ENCODE measurements around the gene CHSY1. TPM values are rescaled to one million over a fixed set of nuclear protein-coding genes. Genes with fewer than 3 reads are reported as not detected.

CHSY1 gene
- total and polyA plus RNA-seq, 3 donors from 2014 or later, result 20.0 to 36.1 (median 31.1) TPM

DNA sequence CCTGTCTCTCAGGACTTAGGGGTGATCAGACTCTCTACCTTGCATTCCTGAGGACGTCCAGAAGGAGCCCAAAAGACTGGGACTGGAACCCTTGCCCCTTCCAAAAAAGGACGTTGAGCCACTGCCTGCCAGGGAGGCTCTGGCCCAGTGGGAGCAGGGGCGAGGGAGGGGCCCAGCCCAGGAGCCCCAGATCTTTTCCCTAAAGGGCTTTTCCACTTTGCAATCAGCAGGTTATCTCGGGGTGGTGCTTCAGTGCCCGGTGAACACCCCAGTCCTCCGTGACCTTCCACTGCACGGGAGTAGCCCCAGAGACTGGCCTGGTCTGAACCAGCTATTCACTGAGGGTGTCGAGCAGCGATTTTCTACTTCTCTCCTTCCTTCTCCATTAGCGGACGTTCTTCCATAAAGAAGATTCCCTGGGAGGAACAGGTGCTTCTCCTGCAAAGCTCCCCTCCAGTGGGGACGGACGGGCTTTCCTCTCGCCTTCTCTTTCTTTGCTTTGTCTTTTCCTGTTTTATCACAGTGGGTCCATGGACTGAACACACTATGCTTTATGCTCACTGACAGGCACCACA, 113.7 kb downstream of the CHSY1 start:
- peaks cover 3% of the 10 kb centered on the region for H3K4me1 ChIP-seq
- H3K9me3 ChIP-seq, result no peaks in the 10 kb centered on the region
- H3K36me3 ChIP-seq (ENCODE audit: low read depth, missing control alignments), result no peaks in the 10 kb centered on the region
- H3K27me3 ChIP-seq, result no peaks in the 10 kb centered on the region
- no peak overlapping the region for H3K27ac ChIP-seq
- TF ChIP-seq, protein P1, sequence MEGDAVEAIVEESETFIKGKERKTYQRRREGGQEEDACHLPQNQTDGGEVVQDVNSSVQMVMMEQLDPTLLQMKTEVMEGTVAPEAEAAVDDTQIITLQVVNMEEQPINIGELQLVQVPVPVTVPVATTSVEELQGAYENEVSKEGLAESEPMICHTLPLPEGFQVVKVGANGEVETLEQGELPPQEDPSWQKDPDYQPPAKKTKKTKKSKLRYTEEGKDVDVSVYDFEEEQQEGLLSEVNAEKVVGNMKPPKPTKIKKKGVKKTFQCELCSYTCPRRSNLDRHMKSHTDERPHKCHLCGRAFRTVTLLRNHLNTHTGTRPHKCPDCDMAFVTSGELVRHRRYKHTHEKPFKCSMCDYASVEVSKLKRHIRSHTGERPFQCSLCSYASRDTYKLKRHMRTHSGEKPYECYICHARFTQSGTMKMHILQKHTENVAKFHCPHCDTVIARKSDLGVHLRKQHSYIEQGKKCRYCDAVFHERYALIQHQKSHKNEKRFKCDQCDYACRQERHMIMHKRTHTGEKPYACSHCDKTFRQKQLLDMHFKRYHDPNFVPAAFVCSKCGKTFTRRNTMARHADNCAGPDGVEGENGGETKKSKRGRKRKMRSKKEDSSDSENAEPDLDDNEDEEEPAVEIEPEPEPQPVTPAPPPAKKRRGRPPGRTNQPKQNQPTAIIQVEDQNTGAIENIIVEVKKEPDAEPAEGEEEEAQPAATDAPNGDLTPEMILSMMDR (IDR thresholded peaks at IDR 0.05), result no peak
- TF ChIP-seq POLR2A (IDR thresholded peaks at IDR 0.05), result no peak
- 86 to 87% methylated on average over 14 of the region's 14 CpGs for WGBS, 2 donors
- intact Hi-C loops (cut with DNase I; ENCODE audit: low total_unique reads), result no loop called here
- no peak overlapping the region for H3K4me3 ChIP-seq
- DNase-seq, result no peak

- 81 to 96% methylated on average over 13 to 16 of the region's 16 CpGs for WGBS, 2 donors
- TF ChIP-seq POLR2A (IDR thresholded peaks at IDR 0.05), result no peak
- TF ChIP-seq, protein P1 (IDR thresholded peaks at IDR 0.05), result no peak
- no peaks in the 10 kb centered on the region for H3K27me3 ChIP-seq
- H3K9me3 ChIP-seq, result no peaks in the 10 kb centered on the region
- peaks cover 3% of the 10 kb centered on the region for H3K4me1 ChIP-seq
- no peak overlapping the region for H3K27ac ChIP-seq
- intact Hi-C loops (cut with DNase I; ENCODE audit: low total_unique reads), result no loop called here
- no peaks in the 10 kb centered on the region for H3K36me3 ChIP-seq (ENCODE audit: low read depth, missing control alignments)
- no peak overlapping the region for H3K4me3 ChIP-seq
- DNase-seq, result no peak
These were observed 114.4 kb downstream of the CHSY1 start for GRCh38 chr15:101137312-101137940.

DNA sequence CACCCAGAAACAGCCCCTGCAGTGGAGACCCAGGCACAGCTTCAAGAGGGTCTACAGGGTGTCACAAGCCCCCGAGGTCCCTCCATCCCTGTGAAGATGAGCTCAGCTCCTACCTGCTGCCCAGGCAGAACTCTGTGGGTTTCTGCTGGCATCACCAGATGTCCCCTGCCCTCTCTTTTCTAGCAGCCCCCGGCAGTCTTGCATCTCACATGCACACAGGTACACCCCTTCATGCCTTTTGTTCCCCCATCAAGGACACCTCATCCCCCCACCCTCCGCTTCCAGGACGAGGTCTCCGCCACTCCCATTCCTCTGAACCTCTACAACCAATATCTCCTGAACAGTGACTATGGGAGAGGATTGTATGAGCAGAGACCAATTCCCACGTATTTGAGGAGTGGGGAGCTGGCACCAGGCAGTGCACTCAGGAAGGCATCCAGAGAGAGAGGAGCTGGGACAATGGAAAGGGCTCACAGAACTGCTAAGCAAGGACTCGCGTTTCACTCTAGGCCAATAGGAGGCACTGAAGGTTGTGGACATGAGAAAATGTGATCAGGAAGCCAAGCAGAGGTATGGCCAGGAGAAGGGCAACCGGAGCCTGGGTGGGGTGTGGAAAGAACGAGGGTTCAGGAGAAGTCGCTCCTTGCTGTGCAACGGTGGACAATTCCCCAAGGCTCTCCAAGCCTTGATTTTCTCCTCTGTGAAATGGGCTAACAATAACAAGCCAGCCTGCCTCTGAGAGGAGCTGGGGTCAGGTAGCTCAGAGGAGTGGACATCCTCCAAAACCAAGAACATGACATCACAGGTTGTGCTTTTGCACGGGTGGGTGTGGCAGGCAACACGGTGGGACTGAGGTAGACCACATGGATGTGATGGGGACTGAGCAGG, 115.2 kb downstream of the CHSY1 start:
- 87 to 92% methylated on average over 14 of the region's 14 CpGs for WGBS, 2 donors
- no peak for TF ChIP-seq POLR2A (IDR thresholded peaks at IDR 0.05)
- TF ChIP-seq, protein P1 (IDR thresholded peaks at IDR 0.05), result no peak
- Histone ChIP-seq H3K36me3 (ENCODE audit: low read depth, missing control alignments) (no peaks in the 10 kb centered on the region), H3K9me3 (no peaks in the 10 kb centered on the region), H3K27ac (no peak overlapping the region), H3K4me3 (no peak overlapping the region), H3K27me3 (no peaks in the 10 kb centered on the region), H3K4me1 (peaks cover 3% of the 10 kb centered on the region)
- intact Hi-C loops (cut with DNase I; ENCODE audit: low total_unique reads), result no loop called here
- no peak for DNase-seq

GRCh38 chr15:101135532-101136166, 116.2 kb downstream of the CHSY1 start:
- no peaks in the 10 kb centered on the region for H3K36me3 ChIP-seq (ENCODE audit: low read depth, missing control alignments)

More at GRCh38 chr15:101135532-101136166, 116.2 kb downstream of the CHSY1 start:
- H3K4me3 ChIP-seq, result no peak overlapping the region
- no peak for DNase-seq
- WGBS, 2 donors, result 84 to 86% methylated on average over 14 of the region's 14 CpGs
- no peak overlapping the region for H3K27ac ChIP-seq
- no peak for TF ChIP-seq POLR2A (IDR thresholded peaks at IDR 0.05)
- TF ChIP-seq, protein P1 (IDR thresholded peaks at IDR 0.05), result no peak
- intact Hi-C loops (cut with DNase I; ENCODE audit: low total_unique reads), result no loop called here
- H3K9me3 ChIP-seq, result no peaks in the 10 kb centered on the region
- H3K4me1 ChIP-seq, result peaks cover 3% of the 10 kb centered on the region
- H3K27me3 ChIP-seq, result no peaks in the 10 kb centered on the region

All from testis (tissue), 3 donors.